Adrenal gland (tissue), 12 donors: ENCODE measurements around the gene CELA1. TPM values are rescaled to one million over a fixed set of nuclear protein-coding genes. Genes with fewer than 3 reads are reported as not detected.

Source experiments
- DNase-seq, 7 donors: peaks; one replicate each; pipeline ENCODE4 v3.0.0-alpha.2; 2019 to 2020
- H3K27ac ChIP-seq, 5 donors: fragments of 200-600 bp; sonication (generic) in 4 of 5; 1 replicate in 3 of 5; 2 replicates in 2 of 5; pipeline versions ENCODE4 v1.5.1 to v1.8.0; 2016 to 2020; ENCODE audit warnings: mild to moderate bottlenecking in 1 of 5
- H3K27me3 ChIP-seq: fragments of 200-600 bp; 2 replicates; pipeline ENCODE4 v1.8.0; 2021
- H3K36me3 ChIP-seq, 2 donors: fragments of 200-600 bp; replicated peaks in 1 of 2; 1 replicate in 1 of 2; 2 replicates in 1 of 2; pipeline versions ENCODE4 v1.5.1 to v1.8.0; 2018 to 2022
- H3K4me1 ChIP-seq, 2 donors: fragments of 200-600 bp; replicated peaks in 1 of 2; 1 replicate in 1 of 2; 2 replicates in 1 of 2; pipeline versions ENCODE4 v1.5.1 to v1.8.0; 2018 to 2021
- H3K4me3 ChIP-seq, 4 donors: fragments of 200-600 bp; sonication (generic) in 3 of 4; one replicate each; pipeline ENCODE4 v1.5.1; 2016 to 2018
- H3K9me3 ChIP-seq, 3 donors: fragments of 200-600 bp; sonication (generic) in 1 of 3; replicated peaks in 1 of 3; 1 replicate in 2 of 3; 2 replicates in 1 of 3; pipeline versions ENCODE4 v1.5.1 to v1.8.0; 2016 to 2021
- CTCF ChIP-seq, 6 experiments: fragments of 450-650 bp in 4 of 6; fragments of 200-600 bp in 2 of 6; sonication (generic) in 1 of 6; IDR thresholded peaks; 1 replicate in 5 of 6; 2 replicates in 1 of 6; pipeline versions ENCODE4 v1.5.1 to v1.8.0; 2016 to 2021; ENCODE audit warnings: antibody characterized with exemption in 6 of 6, mild to moderate bottlenecking in 2 of 6, moderate library complexity in 1 of 6
- POLR2A ChIP-seq, 2 donors: fragments of 450-650 bp; IDR thresholded peaks; one replicate each; pipeline ENCODE4 v1.6.1; 2017; ENCODE audit warnings: antibody characterized with exemption in 2 of 2, mild to moderate bottlenecking in 2 of 2, moderate library complexity in 1 of 2
- WGBS, 4 donors: extraction: QIAGEN DNeasy Blood & Tissue Kit in 2 of 4; methylation state at CpG; one replicate each; pipeline versions ENCODE4 v1.1.5 to v1.1.7; 2013 to 2017; 5-methylcytosine and 5-hydroxymethylcytosine counted together
- intact Hi-C, 2 donors: fragments of 100-400 bp; cut with DNase I; formaldehyde crosslinking; loops; one replicate each; pipeline versions ENCODE4 v1.14.1 to v1.15.0; 2022 to 2023
- polyA plus RNA-seq, 3 donors: library from polyadenylated mRNA; stranded (reverse); fragments of 200-250 nt in 2 of 3; fragments of 350-450 nt in 1 of 3; fragmentation: Illumina TruSeq in 1 of 3; extraction: RNeasy Lipid Tissue Mini Kit (QIAGEN cat#74804) in 1 of 3; gene quantifications; one replicate each; pipeline ENCODE4 v1.2.3, GENCODE V29; 2013 to 2014
- total RNA-seq, 9 donors: library from RNA; depleted of rRNA in 4 of 9; stranded (reverse); fragments of >200 nt in 4 of 9; fragments of 120-200 nt in 1 of 9; fragmentation: NEBNext Ultra II Directional in 1 of 9; extraction: Animal tissue kit (Norgen Biotek cat#: 25700) in 1 of 9; gene quantifications; one replicate each; pipeline versions ENCODE4 v1.1.0 to v1.2.4, GENCODE V29; 2013 to 2023
- donor health status: healthy with polysubstance abuse.
- donor health status: Bipolar disorder and iron deficiency.
- donor health status: DM: yes; HTN: yes; CAD: no.
- donor health status: DM: no; HTN: no; CAD: no.
- donor health status: DM: no; HTN: no; CAD: no.
- donor health status: DM: yes; HTN: yes; CAD: no.

The CELA1 gene
- total and polyA plus RNA-seq, 12 donors: 0.11 to 9.4 (median 1.1) TPM; not detected in 1

GRCh38 chr12:51373187-51373586 is 26.7 kb upstream of the CELA1 start:
- no peak for TF ChIP-seq CTCF (IDR thresholded peaks at IDR 0.05)
- TF ChIP-seq POLR2A (IDR thresholded peaks at IDR 0.05): no peak
- no peak overlapping the region for H3K4me3 ChIP-seq
- no peak for DNase-seq
- no peaks in the 10 kb centered on the region for H3K9me3 ChIP-seq
- no peaks in the 10 kb centered on the region for H3K27me3 ChIP-seq
- H3K27ac ChIP-seq: no peak overlapping the region
- intact Hi-C loops: no loop called here
- H3K4me1 ChIP-seq: peaks cover 5 to 9% of the 10 kb centered on the region in 2 donors
- no peaks in the 10 kb centered on the region for H3K36me3 ChIP-seq
- 75 to 87% (median 78%) methylated on average over 3 of the region's 3 CpGs for WGBS, 4 donors

GRCh38 chr12:51372021-51372420 is 25.5 kb upstream of the CELA1 start:
- Histone ChIP-seq H3K27me3 (no peaks in the 10 kb centered on the region), H3K4me3 (no peak overlapping the region), H3K4me1 (peaks cover 5 to 9% of the 10 kb centered on the region in 2 donors), H3K9me3 (no peaks in the 10 kb centered on the region), H3K36me3 (no peaks in the 10 kb centered on the region), H3K27ac (peak overlapping the region in 4 of 5 donors; percentile 52 to 79 (median 66))
- WGBS, 4 donors: 57 to 66% (median 65%) methylated on average over 2 of the region's 2 CpGs
- no peak for DNase-seq
- intact Hi-C loops: no loop called here
- TF ChIP-seq CTCF (IDR thresholded peaks at IDR 0.05) (no peak), POLR2A (IDR thresholded peaks at IDR 0.05) (no peak)

GRCh38 chr12:51371295-51371953 is 24.9 kb upstream of the CELA1 start:
- intact Hi-C loops: no loop called here
- 27 to 37% (median 35%) methylated on average over 8 of the region's 8 CpGs for WGBS, 4 donors
- Histone ChIP-seq H3K27me3 (no peaks in the 10 kb centered on the region), H3K36me3 (no peaks in the 10 kb centered on the region), H3K9me3 (no peaks in the 10 kb centered on the region), H3K4me3 (no peak overlapping the region), H3K27ac (peak overlapping the region in 4 of 5 donors; percentile 52 to 79 (median 66)), H3K4me1 (peaks cover 5 to 9% of the 10 kb centered on the region in 2 donors)
- peak; percentile 82 to 94 (median 92) for DNase-seq
- TF ChIP-seq CTCF (IDR thresholded peaks at IDR 0.05) (no peak), POLR2A (IDR thresholded peaks at IDR 0.05) (peak in 1 of 2 donors; percentile 49)

GRCh38 chr12:51370667-51371066 is 24.2 kb upstream of the CELA1 start:
- TF ChIP-seq CTCF (IDR thresholded peaks at IDR 0.05) (no peak), POLR2A (IDR thresholded peaks at IDR 0.05) (no peak)
- H3K27ac ChIP-seq: no peak overlapping the region

More at GRCh38 chr12:51370667-51371066, 24.2 kb upstream of the CELA1 start:
- H3K9me3 ChIP-seq: no peaks in the 10 kb centered on the region
- DNase-seq: no peak
- no peak overlapping the region for H3K4me3 ChIP-seq
- 91 to 95% (median 92%) methylated on average over 9 of the region's 9 CpGs for WGBS, 4 donors
- peaks cover 5 to 9% of the 10 kb centered on the region in 2 donors for H3K4me1 ChIP-seq
- H3K27me3 ChIP-seq: no peaks in the 10 kb centered on the region
- H3K36me3 ChIP-seq: no peaks in the 10 kb centered on the region
- intact Hi-C loops: no loop called here
